ENCODE measurements around the gene ADRA2B. TPM values are rescaled to one million over a fixed set of nuclear protein-coding genes. Genes with fewer than 3 reads are reported as not detected.

The ADRA2B gene
- total RNA-seq, 1 experiment from 2014 or later, result not detected

GRCh38 chr2:96102596-96103186 lies 13.7 kb downstream of the ADRA2B start:
- ChIA-PET CTCF (no interaction called here), POLR2A (ENCODE audit: low non-redundant PET) (no interaction called here)

GRCh38 chr2:96100893-96101304 lies 15.5 kb downstream of the ADRA2B start:
- no peak overlapping the region for H3K27ac ChIP-seq (ENCODE audit: low read depth, low read length, poor library complexity, severe bottlenecking)
- no peaks in the 10 kb centered on the region for H3K4me1 ChIP-seq (ENCODE audit: insufficient read depth, low read length, poor library complexity, severe bottlenecking)
- no peak for DNase-seq (ENCODE audit: low spot score)
- intact Hi-C loops (cut with micrococcal nuclease; ENCODE audit: unreplicated experiment), result no loop called here
- H3K27me3 ChIP-seq (replicated peaks; ENCODE audit: insufficient read depth, low read depth, low read length, poor library complexity), result no peaks in the 10 kb centered on the region
- TF ChIP-seq EZH2 (IDR thresholded peaks at IDR 0.05; ENCODE audit: borderline replicate concordance, low read depth, low read length, poor library complexity, severe bottlenecking), result no peak
- no peak for TF ChIP-seq CTCF (conservative IDR thresholded peaks at IDR 0.05; ENCODE audit: low read depth, low read length)
- H3K4me3 ChIP-seq (ENCODE audit: low read depth, low read length, poor library complexity, severe bottlenecking), result no peak overlapping the region
- ChIA-PET CTCF (no interaction called here), POLR2A (ENCODE audit: low non-redundant PET) (no interaction called here)
- no TSS peak for BruUV-seq (replicated peaks)
- no peaks in the 10 kb centered on the region for H3K36me3 ChIP-seq (ENCODE audit: insufficient read depth, low read length, poor library complexity, severe bottlenecking)
- H3K9me3 ChIP-seq (ENCODE audit: low read depth, low read length, poor library complexity, severe bottlenecking), result no peaks in the 10 kb centered on the region

More at GRCh38 chr2:96102596-96103186, 13.7 kb downstream of the ADRA2B start:
- Histone ChIP-seq H3K27me3 (replicated peaks; ENCODE audit: insufficient read depth, low read depth, low read length, poor library complexity) (no peaks in the 10 kb centered on the region), H3K9me3 (ENCODE audit: low read depth, low read length, poor library complexity, severe bottlenecking) (no peaks in the 10 kb centered on the region), H3K27ac (ENCODE audit: low read depth, low read length, poor library complexity, severe bottlenecking) (no peak overlapping the region), H3K4me1 (ENCODE audit: insufficient read depth, low read length, poor library complexity, severe bottlenecking) (no peaks in the 10 kb centered on the region), H3K4me3 (ENCODE audit: low read depth, low read length, poor library complexity, severe bottlenecking) (no peak overlapping the region), H3K36me3 (ENCODE audit: insufficient read depth, low read length, poor library complexity, severe bottlenecking) (no peaks in the 10 kb centered on the region)
- intact Hi-C loops (cut with micrococcal nuclease; ENCODE audit: unreplicated experiment), result no loop called here
- DNase-seq (ENCODE audit: low spot score), result no peak
- TF ChIP-seq EZH2 (IDR thresholded peaks at IDR 0.05; ENCODE audit: borderline replicate concordance, low read depth, low read length, poor library complexity, severe bottlenecking), result no peak
- no peak for TF ChIP-seq CTCF (conservative IDR thresholded peaks at IDR 0.05; ENCODE audit: low read depth, low read length)
- BruUV-seq (replicated peaks), result no TSS peak

GRCh38 chr2:96099861-96100798 lies 16.2 kb downstream of the ADRA2B start:
- no peak overlapping the region for H3K27ac ChIP-seq (ENCODE audit: low read depth, low read length, poor library complexity, severe bottlenecking)
- BruUV-seq (replicated peaks), result no TSS peak
- POLR2A ChIA-PET (ENCODE audit: low non-redundant PET), result no interaction called here

More at GRCh38 chr2:96099861-96100798, 16.2 kb downstream of the ADRA2B start:
- H3K4me3 ChIP-seq (ENCODE audit: low read depth, low read length, poor library complexity, severe bottlenecking), result no peak overlapping the region
- intact Hi-C loops (cut with micrococcal nuclease; ENCODE audit: unreplicated experiment), result no loop called here
- TF ChIP-seq EZH2 (IDR thresholded peaks at IDR 0.05; ENCODE audit: borderline replicate concordance, low read depth, low read length, poor library complexity, severe bottlenecking) (no peak), CTCF (conservative IDR thresholded peaks at IDR 0.05; ENCODE audit: low read depth, low read length) (no peak)
- no peaks in the 10 kb centered on the region for H3K36me3 ChIP-seq (ENCODE audit: insufficient read depth, low read length, poor library complexity, severe bottlenecking)
- H3K27me3 ChIP-seq (replicated peaks; ENCODE audit: insufficient read depth, low read depth, low read length, poor library complexity), result no peaks in the 10 kb centered on the region
- H3K9me3 ChIP-seq (ENCODE audit: low read depth, low read length, poor library complexity, severe bottlenecking), result no peaks in the 10 kb centered on the region
- CTCF ChIA-PET, result interaction anchor here (0.8 kb wide), 1 partner anchor 74 kb away, joined by 3 read pairs; no protein-coding TSS in a partner anchor
- DNase-seq (ENCODE audit: low spot score), result no peak
- H3K4me1 ChIP-seq (ENCODE audit: insufficient read depth, low read length, poor library complexity, severe bottlenecking), result no peaks in the 10 kb centered on the region
